ENCODE data around the gene DVL2.

DVL2 gene

GRCh38 chr17:7237761-7238419 lies 3.6 kb upstream of the DVL2 start:
- DNase-seq (ENCODE audit: low spot score), result peak; percentile 70

DNA sequence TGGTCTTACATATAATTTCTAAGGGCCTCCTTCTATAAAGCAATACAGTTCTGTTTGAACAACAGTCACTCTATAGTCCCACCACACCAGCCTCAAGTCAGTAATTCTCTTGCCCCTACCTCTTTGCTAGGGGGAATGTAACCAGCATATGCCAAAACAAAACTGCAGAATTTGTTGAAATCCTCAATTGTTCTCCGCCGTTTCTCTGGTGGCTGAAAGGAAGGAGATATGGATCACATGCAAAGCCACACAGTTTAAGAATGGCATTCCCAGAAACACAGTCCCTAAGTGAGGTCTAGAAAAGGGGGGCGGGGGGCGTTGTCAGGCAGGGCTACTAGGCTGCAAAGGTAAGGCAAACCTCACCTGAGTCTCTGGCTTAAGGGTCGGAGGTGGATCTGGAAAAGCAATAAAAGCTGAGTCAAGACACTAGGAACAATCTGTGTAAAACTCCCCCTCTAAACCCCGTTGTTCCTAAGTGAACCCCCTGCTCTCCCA lies 3.0 kb upstream of the DVL2 start:
- DNase-seq (ENCODE audit: low spot score), result no peak

DNA sequence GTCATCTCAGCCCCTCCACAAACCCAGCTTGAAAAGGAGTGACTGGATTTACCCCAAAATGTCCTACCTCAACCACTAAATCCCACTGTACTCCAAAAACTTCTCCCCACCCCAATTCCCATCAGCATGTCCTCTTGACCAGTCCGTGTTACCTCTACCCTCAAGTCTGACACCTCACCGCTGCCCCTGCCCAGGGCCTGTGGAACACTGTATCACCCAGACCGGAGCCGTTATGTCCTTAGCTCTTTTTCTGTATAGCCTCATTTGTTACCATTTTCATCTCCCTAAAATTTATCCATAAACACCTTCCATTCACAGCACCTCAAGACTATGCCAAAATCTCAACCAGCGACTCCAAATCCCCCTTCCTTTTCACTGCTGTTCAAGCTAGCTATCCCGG lies 2.5 kb upstream of the DVL2 start:
- no peak for DNase-seq (ENCODE audit: low spot score)

DNA sequence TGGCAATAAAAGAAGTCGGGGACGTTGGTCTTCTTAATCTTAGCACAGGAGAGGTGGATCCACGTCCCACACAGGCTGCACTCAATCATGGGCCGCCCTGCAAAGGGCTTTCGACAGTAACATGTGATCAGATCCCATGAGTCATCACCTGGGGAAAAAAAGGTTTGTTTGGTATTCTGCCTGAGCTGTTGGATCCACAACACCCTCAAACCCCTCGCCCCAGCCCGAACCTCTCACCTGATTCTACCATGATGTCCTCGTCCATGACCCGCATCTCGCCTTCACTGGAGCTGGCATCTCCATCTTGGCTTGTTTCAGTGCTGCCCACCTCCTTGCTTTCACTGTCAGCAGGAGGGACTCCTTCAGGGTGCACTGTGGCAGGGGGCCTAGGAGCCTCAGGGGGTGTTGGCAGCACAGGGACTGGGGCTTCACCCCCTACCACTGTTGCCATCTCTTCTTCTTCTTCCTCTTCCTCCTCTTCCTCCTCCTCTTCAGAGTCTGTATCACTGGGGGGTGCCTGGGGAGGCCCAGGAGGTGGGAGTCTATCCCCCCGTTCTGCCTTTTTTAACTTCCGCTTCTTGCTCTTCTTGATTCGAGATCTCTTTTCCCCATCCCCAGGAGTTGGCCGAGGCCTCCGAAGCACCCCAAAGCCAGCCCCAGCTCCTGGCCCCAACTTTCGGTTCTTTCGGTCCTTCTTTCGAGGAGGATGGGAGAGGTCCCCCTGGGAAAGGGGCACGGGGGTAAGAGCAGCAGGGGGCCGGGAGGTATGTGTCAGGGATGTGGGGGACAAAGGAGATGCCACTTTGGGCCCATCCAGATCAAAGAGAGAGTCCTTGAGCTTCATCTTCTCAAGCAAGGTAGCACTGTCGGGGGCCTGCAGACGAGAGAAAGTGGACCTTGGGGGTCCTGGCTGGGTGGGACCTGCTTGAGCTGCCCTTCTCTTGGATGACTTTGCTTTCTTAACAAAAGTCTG lies 1.7 kb upstream of the DVL2 start:
- DNase-seq (ENCODE audit: low spot score), result no peak

DNA sequence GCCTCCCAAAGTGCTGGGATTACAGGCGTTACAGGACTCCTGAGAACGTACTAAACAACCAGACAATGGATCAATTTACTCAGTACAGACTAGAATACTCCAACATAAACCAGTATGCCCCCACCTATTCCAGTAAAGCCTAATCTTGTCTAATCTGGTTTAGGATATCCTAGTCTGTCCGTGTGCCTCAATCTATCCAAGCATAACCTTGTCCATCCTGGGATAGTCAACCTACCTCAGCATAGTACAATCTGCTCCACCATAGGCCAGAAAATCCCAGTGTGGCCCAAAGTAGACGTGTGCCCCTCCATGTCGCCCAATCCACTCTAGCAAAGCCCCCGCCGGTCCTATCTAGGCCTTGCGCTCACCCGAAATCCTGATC lies 625 bp downstream of the DVL2 start:
- DNase-seq (ENCODE audit: low spot score), result no peak

DNA sequence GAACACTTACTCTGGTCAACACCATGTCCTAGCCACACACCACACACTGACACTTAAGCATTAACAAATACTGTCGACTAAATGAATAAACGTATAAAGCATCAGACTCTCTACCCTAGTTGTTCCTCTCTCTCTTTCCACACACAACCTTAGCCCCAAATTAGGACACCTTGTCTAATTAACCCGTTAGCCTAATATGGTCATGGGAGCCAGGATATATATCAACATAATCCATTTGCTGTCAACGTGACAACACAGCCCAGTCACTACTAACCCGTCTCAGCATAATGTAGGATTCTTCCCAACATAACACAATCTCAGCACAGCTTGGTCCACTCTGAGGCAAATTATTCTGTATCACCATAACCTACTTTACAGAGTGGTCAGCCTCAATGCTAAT lies 2.2 kb downstream of the DVL2 start:
- no peak for DNase-seq (ENCODE audit: low spot score)

- no peak for DNase-seq (ENCODE audit: low spot score)
Observed at GRCh38 chr17:7229504-7229903, 4.8 kb downstream of the DVL2 start.

GRCh38 chr17:7228920-7229319 lies 5.4 kb downstream of the DVL2 start:
- DNase-seq (ENCODE audit: low spot score), result no peak

DNA sequence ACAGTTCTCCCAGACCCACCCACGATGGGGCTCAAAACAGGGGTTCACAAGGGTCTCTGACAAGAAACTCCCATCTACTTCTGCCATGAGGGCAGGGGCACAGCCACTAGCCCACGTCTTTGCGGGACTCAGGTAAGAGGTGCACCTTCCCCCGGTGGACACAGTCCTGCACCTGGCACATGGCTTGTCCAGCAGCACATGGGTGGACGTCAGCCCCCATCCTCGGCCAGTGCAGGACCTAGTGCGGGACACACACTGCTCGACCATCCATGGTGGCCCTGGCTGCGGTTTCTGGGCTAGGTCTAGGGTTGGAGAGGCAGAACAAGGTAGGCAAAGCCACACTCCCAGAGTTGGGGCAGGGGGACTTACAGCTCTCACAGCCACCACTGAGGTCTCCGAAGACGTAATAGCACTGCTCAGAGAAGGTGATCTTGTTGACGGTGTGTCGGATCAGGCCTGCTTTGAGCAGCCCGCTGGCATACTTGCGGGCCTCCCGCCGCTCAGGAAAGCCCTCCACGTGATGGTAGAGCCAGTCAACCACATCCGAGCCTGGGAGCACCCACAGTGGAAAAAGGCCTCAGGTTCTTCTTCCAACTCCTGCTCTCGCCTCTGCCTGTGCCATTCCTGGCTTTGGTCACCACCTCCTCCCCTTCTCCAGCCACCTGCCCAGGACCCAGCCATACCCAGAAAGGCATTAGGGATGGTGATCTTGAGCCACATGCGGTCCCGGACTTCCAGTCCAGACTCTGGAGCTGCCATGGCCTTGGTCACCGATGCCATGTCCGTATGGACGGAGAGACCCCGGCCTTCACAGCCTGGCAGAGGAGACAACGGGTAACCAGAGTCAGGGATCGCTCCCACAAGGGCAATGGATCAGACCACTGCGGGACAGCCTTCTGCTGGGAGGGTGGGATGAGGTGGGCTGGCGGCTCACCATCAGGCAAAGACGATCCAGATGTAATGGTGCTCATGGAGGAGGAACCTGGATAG lies 7.3 kb downstream of the DVL2 start:
- DNase-seq (ENCODE audit: low spot score), result no peak

GRCh38 chr17:7225711-7226331 lies 8.5 kb downstream of the DVL2 start:
- DNase-seq (ENCODE audit: low spot score), result no peak

GRCh38 chr17:7224661-7225111 lies 9.6 kb downstream of the DVL2 start:
- DNase-seq (ENCODE audit: low spot score), result no peak

- DNase-seq (ENCODE audit: low spot score), result no peak
Observed at GRCh38 chr17:7224110-7224509, 10.2 kb downstream of the DVL2 start.

GRCh38 chr17:7223375-7223774 lies 10.9 kb downstream of the DVL2 start:
- no peak for DNase-seq (ENCODE audit: low spot score)

GRCh38 chr17:7222972-7223292 lies 11.4 kb downstream of the DVL2 start:
- DNase-seq (ENCODE audit: low spot score), result no peak

GRCh38 chr17:7222093-7222971 lies 12.0 kb downstream of the DVL2 start:
- no peak for DNase-seq (ENCODE audit: low spot score)

- no peak for DNase-seq (ENCODE audit: low spot score)
Observed at GRCh38 chr17:7221278-7222092, 12.8 kb downstream of the DVL2 start.

DNA sequence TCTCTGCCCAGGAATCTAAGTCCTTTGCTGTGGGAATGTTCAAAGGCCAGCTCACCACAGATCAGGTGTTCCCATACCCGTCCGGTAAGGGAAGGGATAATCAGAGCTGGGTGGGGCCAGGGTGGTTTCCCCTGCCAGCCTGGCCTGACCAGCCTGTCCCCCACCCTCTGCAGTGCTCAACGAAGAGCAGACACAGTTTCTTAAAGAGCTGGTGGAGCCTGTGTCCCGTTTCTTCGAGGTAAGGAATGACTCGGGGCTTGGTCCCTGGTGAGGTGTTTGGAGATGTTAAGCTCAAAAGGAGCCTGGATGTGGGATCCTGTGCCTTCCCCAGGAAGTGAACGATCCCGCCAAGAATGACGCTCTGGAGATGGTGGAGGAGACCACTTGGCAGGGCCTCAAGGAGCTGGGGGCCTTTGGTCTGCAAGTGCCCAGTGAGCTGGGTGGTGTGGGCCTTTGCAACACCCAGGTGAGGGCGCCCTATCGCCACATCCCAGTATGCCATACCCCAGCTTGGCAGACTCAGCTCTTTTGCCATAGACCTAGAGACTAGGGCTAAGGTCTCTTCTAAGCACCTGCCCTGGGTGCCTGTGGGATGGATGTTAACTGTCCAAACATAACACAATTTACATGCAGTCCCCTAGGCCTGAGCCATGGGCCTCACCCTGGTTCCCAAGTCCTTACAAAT lies 13.6 kb downstream of the DVL2 start:
- peak; percentile 62 for DNase-seq (ENCODE audit: low spot score)

DNA sequence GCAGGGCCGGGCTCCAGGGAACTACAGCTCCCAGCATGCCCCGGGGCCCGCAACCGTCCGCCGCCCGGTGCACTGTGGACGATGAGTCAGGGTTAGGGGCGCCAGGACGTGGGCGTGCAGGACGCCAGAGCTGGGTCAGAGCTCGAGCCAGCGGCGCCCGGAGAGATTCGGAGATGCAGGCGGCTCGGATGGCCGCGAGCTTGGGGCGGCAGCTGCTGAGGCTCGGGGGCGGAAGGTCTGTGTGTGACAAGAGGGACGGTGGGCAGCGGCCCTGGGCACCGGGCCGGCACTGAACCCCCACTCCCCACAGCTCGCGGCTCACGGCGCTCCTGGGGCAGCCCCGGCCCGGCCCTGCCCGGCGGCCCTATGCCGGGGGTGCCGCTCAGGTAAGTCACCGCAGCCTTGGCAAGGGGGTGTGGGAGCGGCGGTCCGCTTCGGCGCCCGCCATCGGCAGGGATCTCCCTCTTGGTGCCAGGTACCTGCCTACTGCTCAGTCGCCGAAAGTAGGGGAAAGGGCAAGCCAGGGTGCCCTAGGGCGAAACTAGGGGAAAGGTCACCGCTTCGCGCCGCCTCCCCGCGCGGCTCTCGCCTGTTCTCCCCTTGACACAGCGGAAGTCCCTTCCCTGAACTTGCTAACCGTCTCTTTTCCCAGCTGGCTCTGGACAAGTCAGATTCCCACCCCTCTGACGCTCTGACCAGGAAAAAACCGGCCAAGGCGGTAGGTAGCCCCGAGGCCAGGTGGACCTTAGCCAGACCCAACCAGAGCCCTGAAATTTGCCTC lies 14.3 kb downstream of the DVL2 start, which contains the start of the genes ACADVL and DLG4:
TSS of gene ACADVL (plus strand) at position 127 of the 781 bp plus-strand sequence. CDS start at position 174, 47 bp downstream.
TSS of gene DLG4 (minus strand) at position 25 of the 781 bp plus-strand sequence.
- peak; percentile 67 for DNase-seq (ENCODE audit: low spot score)

Measured in NAMALWA (cell line).